HG03135 (cell line): ENCODE measurements around the gene LYRM2.

ENCODE experiments used
- ATAC-seq: cut with Tn5 transposase; IDR thresholded peaks from one replicate; pipeline ENCODE4 v1.9.1; 2021; ENCODE audit warnings: mild to moderate bottlenecking, moderate library complexity; ENCODE audit not compliant: unreplicated experiment

Gene LYRM2

GRCh38 chr6:89562093-89562973 is 76.2 kb downstream of the LYRM2 start:
- ATAC-seq = no peak

- ATAC-seq = no peak
Observed at GRCh38 chr6:89559487-89559886, 79.1 kb downstream of the LYRM2 start.

DNA sequence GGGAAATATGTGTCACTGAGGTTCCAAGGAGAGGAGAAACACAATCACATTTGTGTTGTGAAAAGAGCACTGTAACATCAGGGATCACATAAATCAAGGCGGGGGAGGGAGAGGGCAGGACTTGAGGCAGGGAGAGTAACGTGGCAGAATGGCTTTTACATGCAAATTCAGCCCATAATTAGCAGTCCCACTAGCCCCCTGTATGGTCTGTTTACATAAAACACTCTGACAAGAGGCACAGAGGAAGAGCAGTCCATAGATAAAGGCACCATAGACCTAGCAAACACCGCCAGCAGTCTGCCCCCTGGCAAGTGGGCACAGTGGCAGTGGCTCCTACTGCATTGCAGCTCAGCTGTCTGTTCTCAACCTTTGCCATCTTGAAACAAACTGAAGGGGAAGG is 82.7 kb downstream of the LYRM2 start:
- ATAC-seq = no peak

- ATAC-seq = no peak
Observed at GRCh38 chr6:89555031-89555430, 83.5 kb downstream of the LYRM2 start.

GRCh38 chr6:89554106-89554505 is 84.4 kb downstream of the LYRM2 start:
- no peak for ATAC-seq

- ATAC-seq = no peak
Observed at GRCh38 chr6:89553431-89553830, 85.1 kb downstream of the LYRM2 start.

GRCh38 chr6:89547281-89547680 is 91.3 kb downstream of the LYRM2 start:
- ATAC-seq = no peak

GRCh38 chr6:89542866-89543265 is 95.7 kb downstream of the LYRM2 start:
- ATAC-seq = peak; percentile 31

- peak; percentile 77 for ATAC-seq
Observed at GRCh38 chr6:89542081-89542857, 96.3 kb downstream of the LYRM2 start.

GRCh38 chr6:89539779-89540178 is 98.8 kb downstream of the LYRM2 start:
- ATAC-seq = no peak

- ATAC-seq = no peak
Observed at GRCh38 chr6:89536231-89536630, 102.3 kb downstream of the LYRM2 start.

DNA sequence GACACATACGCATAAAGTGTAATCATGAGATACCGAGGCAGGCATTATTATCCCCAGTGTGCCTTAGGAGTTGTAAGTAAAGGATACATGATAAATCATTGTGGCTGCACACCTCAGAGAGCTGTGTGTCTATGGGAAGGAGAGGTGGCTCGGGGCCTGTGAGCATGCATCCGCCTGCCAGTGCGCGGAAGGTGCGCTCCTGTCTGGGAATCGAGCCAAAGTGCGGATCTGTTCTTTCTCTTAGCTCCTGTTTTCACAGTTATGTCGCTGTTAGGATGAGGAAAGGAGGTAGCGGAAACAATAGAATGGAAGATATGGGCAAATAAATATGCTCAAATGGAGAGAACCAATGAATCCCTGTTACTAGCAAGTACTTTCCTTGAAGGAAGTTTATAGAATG is 107.6 kb downstream of the LYRM2 start:
- no peak for ATAC-seq

DNA sequence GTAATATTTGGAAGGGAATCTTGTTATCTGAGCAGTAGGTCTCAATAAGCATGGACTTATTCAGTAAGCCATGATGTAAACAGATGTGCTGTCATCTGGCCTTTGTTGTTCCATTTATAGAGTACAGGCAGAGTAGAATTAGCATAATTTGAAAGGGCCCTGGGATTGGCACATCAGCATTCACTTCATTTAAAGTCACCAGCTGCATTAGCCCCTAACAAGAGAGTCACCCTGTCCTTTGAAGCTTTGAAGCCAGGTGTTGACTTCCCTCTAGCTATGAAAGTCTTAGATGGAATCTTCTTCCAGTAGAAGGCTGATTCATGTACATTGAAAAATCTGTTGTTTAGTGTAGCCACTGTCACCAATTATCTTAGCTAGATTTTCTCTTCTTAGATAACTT is 109.7 kb downstream of the LYRM2 start:
- no peak for ATAC-seq

DNA sequence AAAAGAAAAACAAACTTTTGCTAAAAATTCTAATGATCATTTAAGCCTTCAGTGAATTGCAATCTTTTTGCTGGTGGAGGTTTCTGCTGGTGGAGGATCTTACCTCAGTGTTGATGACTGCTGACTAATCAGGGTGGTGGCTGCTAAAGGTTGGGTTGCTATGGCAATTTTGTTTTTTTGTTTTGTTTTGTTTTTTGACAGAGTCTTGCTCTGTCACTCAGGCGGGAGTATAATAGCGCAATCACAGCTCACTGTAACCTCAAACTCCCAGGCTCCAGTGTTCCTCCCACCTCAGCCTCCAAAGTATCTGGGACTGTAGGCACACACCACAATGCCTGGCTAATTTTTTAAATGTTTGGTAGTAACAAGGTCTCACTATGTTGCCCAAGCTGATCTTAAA is 110.9 kb downstream of the LYRM2 start:
- ATAC-seq = no peak

DNA sequence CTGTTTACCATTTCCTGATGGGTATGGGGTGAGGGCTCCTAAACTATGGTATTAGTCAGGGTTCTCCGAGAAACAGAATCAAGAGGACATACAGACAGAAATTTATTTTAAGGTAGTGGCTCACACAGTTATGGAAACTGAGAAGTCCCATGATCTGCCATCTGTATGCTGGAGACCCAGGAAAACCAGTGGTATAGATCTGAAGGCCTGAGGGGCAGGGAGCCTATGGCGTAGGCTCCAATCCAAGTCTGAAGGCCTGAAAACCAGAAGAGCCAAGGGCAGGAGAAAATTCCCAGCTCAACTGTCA is 112.0 kb downstream of the LYRM2 start:
- ATAC-seq = no peak

DNA sequence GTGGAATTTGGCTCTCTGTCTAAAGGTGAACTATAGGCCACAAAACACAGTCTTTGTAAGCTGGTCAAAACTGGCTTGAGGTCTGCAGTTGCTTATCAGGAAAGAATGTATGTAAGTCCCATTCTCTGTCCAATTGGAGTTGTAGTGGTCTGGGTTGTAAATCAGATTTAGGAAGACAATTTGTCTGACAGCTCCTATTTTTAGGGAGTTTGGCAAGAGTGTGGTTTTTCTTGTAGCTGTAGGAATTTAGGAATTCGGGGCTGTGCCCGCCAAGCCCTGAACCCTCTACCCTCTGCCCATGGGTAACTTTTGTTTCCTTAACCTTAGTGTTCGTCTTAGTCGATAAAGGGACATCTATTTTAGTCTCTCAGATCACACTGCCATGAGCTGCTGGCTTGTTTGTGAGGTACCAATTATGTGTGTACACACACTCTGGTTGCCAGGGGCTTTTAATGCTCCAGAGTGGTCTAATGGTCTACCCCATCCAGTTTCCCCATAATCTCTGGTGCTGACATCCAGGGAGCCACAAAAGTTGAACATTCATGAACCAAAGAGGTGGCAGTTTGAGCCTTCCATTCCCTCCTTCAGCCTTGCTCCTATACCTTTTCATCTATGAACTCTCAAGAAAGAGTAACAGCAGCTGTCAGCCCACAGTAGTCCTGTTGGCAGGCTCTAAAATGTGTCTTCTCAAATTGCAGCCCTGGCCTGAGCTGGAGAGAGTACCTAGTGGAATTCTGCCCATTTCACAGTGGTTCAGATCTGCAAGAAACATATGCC is 112.6 kb downstream of the LYRM2 start:
- ATAC-seq = no peak

- ATAC-seq = no peak
Observed at GRCh38 chr6:89522778-89523177, 115.8 kb downstream of the LYRM2 start.

DNA sequence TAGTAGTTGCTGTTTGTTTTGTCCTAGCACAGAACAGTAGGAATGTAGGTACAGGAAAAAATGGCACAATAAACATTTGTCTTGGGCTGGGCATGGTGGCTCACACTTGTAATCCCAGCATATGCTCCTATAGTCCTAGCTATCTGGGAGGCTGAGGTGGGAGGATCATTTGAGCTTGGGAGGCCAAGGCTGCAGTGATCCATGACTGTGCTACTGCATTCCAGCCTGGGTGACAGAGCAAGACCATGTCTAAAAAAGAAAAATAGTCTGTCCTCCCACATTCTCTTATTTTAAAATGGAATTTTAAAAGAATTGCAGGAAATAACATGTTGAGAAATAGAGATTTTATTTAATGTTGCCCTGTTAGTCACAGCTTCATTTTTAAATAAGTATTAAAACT is 117.8 kb downstream of the LYRM2 start:
- ATAC-seq = no peak

- ATAC-seq = no peak
Observed at GRCh38 chr6:89518352-89519055, 120.0 kb downstream of the LYRM2 start.
